Breast epithelium (tissue), 3 donors: ENCODE measurements around the gene KISS1.

Source experiments
- POLR2A ChIP-seq: fragments of 450-650 bp; IDR thresholded peaks from one replicate; pipeline ENCODE4 v1.6.1; 2016; ENCODE audit warnings: antibody characterized with exemption, mild to moderate bottlenecking, moderate library complexity
- TF ChIP-seq, protein P1 (sequence below), 3 donors: fragments of 450-650 bp; IDR thresholded peaks; one replicate each; pipeline ENCODE4 v1.5.1; 2016 to 2017; ENCODE audit warnings: antibody characterized with exemption in 3 of 3, mild to moderate bottlenecking in 3 of 3, moderate library complexity in 3 of 3

DNA sequence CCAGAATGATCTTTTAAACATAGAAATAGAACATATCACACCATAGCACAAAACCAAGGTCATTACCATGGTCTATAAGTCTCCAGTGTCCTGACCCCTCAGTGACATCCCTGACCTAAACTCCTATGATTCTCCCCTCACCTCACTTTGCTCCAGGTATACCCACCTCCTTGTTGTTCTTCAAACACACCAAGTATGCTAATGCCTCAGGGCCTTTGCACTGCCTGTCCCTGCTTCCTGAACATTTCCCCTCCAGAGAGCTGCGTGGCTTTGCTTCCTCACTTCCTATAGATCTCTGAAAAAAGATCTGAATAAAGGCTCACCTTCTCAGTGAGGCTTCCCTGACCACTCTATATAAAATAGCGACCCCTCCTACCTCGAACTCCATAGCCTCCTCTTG lies 16.4 kb upstream of the KISS1 start:
- TF ChIP-seq, protein P1, sequence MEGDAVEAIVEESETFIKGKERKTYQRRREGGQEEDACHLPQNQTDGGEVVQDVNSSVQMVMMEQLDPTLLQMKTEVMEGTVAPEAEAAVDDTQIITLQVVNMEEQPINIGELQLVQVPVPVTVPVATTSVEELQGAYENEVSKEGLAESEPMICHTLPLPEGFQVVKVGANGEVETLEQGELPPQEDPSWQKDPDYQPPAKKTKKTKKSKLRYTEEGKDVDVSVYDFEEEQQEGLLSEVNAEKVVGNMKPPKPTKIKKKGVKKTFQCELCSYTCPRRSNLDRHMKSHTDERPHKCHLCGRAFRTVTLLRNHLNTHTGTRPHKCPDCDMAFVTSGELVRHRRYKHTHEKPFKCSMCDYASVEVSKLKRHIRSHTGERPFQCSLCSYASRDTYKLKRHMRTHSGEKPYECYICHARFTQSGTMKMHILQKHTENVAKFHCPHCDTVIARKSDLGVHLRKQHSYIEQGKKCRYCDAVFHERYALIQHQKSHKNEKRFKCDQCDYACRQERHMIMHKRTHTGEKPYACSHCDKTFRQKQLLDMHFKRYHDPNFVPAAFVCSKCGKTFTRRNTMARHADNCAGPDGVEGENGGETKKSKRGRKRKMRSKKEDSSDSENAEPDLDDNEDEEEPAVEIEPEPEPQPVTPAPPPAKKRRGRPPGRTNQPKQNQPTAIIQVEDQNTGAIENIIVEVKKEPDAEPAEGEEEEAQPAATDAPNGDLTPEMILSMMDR (IDR thresholded peaks at IDR 0.05), result no peak
- TF ChIP-seq POLR2A, result no peak
